GM10248 (cell line): Measurements from ENCODE around the gene ATP5F1D.

Experiments
- CTCF ChIA-PET: fragments of 300-600 bp; sonication (Branson Sonifier 250); formaldehyde crosslinking; extraction: SDS; loops from one replicate; lab custom pipeline; 2021; ENCODE audit warnings: antibody characterized with exemption; lab: Yijun Ruan, JAX
- POLR2A ChIA-PET: fragments of 350-650 bp; sonication (Branson Sonifier 250); formaldehyde crosslinking; extraction: SDS; loops from one replicate; lab custom pipeline; 2020; ENCODE audit warnings: antibody characterized with exemption; lab: Yijun Ruan, JAX
- DNase-seq: peaks from one replicate; pipeline ENCODE4 v3.0.0; 2012; ENCODE audit errors: extremely low spot score
- TF ChIP-seq, protein P1 (sequence below): IDR thresholded peaks from 2 replicates; pipeline ENCODE4 v1.5.1; 2012; ENCODE audit warnings: mild to moderate bottlenecking, low read depth; ENCODE audit errors: extremely low read depth, missing control alignments, control extremely low read depth

ATP5F1D gene

DNA sequence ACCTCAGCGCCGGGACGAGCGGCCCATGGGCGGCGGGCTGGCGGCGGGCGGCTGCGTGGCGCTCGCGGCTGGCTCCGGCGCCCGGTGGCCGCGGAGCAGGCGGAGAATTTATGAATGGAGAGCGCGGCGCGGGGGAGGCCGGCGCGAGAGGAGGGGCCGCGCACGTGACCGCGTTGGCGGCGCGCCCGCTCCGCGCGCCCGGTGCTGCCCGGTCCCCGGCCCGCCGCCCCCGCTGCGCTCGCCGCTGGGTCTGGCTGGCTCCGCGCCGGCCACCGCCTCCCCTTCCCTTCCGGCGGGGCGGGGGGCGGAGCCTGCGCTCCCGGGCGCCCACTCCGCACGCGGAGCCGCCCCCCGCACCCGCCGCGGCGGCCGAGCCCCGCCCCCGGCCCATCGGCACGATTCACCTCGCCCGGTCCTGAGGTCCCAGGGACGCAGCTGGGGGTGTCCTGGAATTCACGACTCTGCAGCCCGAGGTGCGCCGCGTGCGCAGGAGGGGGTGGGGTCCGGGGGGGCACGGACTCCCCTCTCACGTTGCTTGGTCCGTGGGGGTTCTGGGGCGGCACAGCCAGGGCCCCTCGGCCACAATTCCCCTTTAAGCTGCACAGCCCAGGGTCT lies 3.7 kb upstream of the ATP5F1D start, which contains the start of gene CBARP:
Gene CBARP, minus strand, starts transcription at position 252 of the 615 bp plus-strand sequence. CDS start 1,905 bp downstream, outside the sequence.
- ChIA-PET CTCF (interaction anchor here (1.2 to 9.8 kb wide), 4 partner anchors 17 to 124 kb away, joined by 4 to 491 read pairs (median 5); partner anchors contain the start of gene CIRBP), POLR2A (no interaction called here)
- peak; percentile 55 for DNase-seq
- TF ChIP-seq, protein P1, sequence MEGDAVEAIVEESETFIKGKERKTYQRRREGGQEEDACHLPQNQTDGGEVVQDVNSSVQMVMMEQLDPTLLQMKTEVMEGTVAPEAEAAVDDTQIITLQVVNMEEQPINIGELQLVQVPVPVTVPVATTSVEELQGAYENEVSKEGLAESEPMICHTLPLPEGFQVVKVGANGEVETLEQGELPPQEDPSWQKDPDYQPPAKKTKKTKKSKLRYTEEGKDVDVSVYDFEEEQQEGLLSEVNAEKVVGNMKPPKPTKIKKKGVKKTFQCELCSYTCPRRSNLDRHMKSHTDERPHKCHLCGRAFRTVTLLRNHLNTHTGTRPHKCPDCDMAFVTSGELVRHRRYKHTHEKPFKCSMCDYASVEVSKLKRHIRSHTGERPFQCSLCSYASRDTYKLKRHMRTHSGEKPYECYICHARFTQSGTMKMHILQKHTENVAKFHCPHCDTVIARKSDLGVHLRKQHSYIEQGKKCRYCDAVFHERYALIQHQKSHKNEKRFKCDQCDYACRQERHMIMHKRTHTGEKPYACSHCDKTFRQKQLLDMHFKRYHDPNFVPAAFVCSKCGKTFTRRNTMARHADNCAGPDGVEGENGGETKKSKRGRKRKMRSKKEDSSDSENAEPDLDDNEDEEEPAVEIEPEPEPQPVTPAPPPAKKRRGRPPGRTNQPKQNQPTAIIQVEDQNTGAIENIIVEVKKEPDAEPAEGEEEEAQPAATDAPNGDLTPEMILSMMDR = no peak

DNA sequence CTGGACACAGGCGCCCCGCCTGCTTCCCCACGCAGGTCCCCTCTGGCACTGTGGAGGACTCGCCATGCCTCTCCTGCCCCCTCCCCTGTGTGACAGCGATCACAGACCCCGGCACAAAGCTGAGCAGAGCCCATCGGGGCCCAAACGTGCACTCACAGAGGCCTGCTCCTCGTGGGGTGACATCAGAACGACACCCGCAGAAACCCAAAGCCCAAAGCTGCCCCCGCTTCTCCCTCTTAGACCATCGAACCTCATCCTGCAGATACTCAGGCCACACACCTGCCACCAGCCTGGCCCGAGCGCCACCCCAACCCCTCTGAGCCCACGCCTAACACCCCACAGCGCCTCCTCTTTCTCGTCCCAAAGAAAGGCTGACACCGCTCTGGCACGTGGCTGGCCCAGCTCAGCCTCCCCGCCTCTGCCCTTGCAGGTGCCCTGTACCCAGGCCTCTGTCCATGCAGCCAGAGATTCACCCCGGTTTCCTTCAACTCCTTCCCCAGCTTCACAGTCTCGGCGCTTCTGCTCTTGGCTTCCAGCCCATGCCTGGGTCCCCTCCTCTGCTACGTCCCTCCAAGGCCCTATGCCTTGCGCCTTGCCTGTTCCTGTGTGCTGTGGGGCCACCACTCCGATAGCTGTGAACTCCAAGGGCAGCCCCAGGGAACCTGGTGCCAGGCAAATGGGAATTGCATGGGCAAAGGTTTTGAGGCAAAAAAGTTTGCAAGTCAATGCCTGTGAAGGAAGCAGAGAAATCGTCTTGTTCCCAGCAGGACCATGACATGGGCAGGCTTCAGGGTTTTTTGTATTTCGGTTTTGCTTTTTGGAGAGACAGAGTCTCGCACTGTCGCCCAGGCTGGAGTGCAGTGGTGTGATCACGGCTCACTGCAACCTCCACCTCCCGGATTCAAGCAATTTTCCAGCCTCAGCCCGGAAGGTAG lies 2.9 kb upstream of the ATP5F1D start:
- POLR2A ChIA-PET = no interaction called here

DNA sequence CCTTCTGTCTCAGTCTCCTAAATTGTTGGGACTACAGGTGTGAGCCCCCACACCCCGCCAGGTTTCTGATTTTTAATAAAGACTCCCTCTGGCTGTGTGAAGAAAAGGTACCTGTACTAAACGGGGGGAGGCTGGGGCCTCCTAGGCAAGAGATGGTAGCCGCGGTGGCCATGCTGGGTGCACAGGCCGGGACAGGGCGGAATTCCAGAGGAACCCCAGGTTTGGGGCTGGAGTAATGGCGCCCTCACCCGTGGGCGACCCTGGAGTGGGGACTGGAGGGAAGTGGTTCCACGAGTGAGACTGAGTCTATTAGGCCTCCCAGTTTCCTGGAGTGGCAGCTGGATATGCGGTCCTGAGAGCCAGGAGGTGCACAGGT lies 2.1 kb upstream of the ATP5F1D start:
- POLR2A ChIA-PET = no interaction called here
- TF ChIP-seq, protein P1 = no peak
- DNase-seq = no peak
- CTCF ChIA-PET = interaction anchor here (1.8 to 9.8 kb wide), 2 partner anchors 22 to 126 kb away, joined by 6 to 491 read pairs; partner anchors contain the start of gene CIRBP

More for the DNA sequence above, 2.9 kb upstream of the ATP5F1D start:
- CTCF ChIA-PET = interaction anchor here (1.2 to 9.8 kb wide), 4 partner anchors 18 to 125 kb away, joined by 4 to 491 read pairs (median 5); partner anchors contain the start of gene CIRBP
- no peak for DNase-seq
- TF ChIP-seq, protein P1 = no peak

DNA sequence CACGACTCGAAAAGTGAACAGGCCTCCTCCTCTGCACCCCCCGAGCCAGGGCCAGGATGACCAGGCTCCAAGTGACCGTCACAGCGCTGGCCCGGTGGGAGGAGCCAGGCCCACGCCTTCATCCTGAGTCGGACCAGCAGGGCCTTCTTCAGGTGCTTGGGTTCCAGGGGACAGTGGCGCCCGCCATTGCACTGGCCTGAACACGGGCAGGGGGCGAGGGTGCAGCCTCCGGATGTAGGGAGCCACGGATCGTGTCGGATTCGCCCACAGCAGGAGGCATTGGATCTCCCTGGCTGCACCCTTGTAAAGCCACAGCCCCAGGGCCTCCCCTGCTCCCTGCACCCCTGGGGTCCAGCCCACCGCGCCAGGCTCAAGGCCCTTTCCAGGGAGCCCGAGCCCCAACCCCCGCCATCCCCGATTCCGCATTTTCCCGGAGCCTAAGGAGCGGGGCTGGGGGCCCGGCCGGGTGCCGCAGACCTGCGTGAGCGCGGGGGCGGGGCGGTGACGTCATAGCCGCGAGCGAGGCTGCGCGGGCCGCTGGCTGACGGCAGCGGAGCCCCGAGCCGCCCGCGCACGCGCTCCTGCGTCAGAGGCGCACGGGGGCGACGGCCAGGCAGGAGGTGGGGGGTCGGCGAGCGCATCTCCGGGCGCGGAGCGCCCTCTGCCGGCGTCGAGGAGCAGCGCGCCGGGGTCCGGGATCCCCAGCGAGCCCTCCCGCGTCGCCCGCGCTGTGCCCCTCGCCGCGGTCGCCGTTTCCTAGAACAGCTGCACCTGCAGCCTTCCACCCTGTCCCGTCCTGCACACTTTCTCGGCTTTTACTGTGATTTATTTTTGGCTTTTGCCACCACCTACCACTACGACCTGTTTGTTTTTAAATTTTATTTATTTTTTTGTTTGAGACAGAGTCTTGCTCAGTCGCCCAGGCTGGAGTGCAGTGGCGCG lies 1.5 kb upstream of the ATP5F1D start:
- TF ChIP-seq, protein P1 = peak; percentile 78
- CTCF ChIA-PET = interaction anchor here (0.7 to 9.8 kb wide), 9 partner anchors 10 to 318 kb away, joined by 3 to 491 read pairs (median 3); partner anchors contain the start of genes CIRBP and WDR18
- DNase-seq = peak; percentile 96
- POLR2A ChIA-PET = interaction anchor here (2.3 kb wide), 1 partner anchor 29 kb away, joined by 11 read pairs; the partner anchor contains the start of gene CIRBP

DNA sequence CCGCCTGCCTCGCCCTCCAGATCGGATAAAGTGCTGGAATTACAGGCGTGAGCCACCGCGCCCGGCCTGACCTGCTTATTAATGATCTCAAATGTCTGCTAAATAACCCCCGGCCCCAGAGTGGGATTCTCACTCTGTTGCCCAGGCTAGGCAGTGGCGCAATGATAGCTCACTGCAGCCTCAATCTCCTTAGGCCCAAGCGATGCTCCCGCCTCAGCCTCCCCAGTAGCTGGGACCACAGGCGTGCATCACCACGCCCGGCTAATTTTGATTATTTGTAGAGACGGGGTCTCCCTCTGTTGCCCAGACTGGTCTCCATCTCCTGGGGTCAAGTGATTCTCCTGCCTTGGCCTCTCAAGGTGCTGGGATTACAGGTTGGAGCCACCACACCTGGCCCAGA lies 626 bp upstream of the ATP5F1D start:
- TF ChIP-seq, protein P1 = no peak
- no peak for DNase-seq
- ChIA-PET CTCF (interaction anchor here (0.7 to 9.8 kb wide), 12 partner anchors 11 to 318 kb away, joined by 3 to 491 read pairs (median 4); partner anchors contain the start of genes ABCA7, CIRBP and WDR18), POLR2A (interaction anchor here (1.2 to 2.3 kb wide), 3 partner anchors 25 to 201 kb away, joined by 3 to 11 read pairs (median 3); partner anchors contain the start of genes ABCA7 and CIRBP)
